Activated CD4-positive, alpha-beta T cell treated with anti-CD3 and anti-CD28 coated beads, Interleukin-2, amount 50 U/mL, for 16 hours (primary cell): ENCODE data around the gene IMPDH1.

Source experiments
- DNase-seq: peaks from one replicate; pipeline ENCODE4 v3.0.0-alpha.2; 2020

IMPDH1 gene

GRCh38 chr7:128358233-128358632 lies 51.5 kb downstream of the IMPDH1 start:
- DNase-seq = no peak

GRCh38 chr7:128357217-128357613 lies 52.6 kb downstream of the IMPDH1 start:
- DNase-seq = no peak

- DNase-seq = no peak
These were observed 53.1 kb downstream of the IMPDH1 start for GRCh38 chr7:128356546-128357216.

GRCh38 chr7:128353610-128354009 lies 56.2 kb downstream of the IMPDH1 start:
- no peak for DNase-seq

- DNase-seq = no peak
These were observed 56.6 kb downstream of the IMPDH1 start for GRCh38 chr7:128353189-128353588.

GRCh38 chr7:128352636-128353035 lies 57.1 kb downstream of the IMPDH1 start:
- DNase-seq = no peak

- DNase-seq = peak; percentile 17
These were observed 57.6 kb downstream of the IMPDH1 start for GRCh38 chr7:128352153-128352537.

- no peak for DNase-seq
These were observed 58.3 kb downstream of the IMPDH1 start for GRCh38 chr7:128351296-128352152.

GRCh38 chr7:128350708-128351295 lies 59.0 kb downstream of the IMPDH1 start:
- DNase-seq = no peak

- DNase-seq = no peak
These were observed 60.3 kb downstream of the IMPDH1 start for GRCh38 chr7:128349466-128349825.

GRCh38 chr7:128347647-128348097 lies 62.1 kb downstream of the IMPDH1 start:
- peak; percentile 51 for DNase-seq

GRCh38 chr7:128344431-128344774 lies 65.4 kb downstream of the IMPDH1 start:
- DNase-seq = no peak

GRCh38 chr7:128343554-128344430 lies 66.0 kb downstream of the IMPDH1 start, which contains the start of gene RBM28:
TSS of gene RBM28 (minus strand) at chr7:128343908. CDS start at chr7:128343793, 115 bp downstream.
- peak; percentile 90 for DNase-seq
